K562 (cell line): ENCODE data around the gene SPATA2. TPM values are rescaled to one million over a fixed set of nuclear protein-coding genes. Genes with fewer than 3 reads are reported as not detected.

ENCODE experiments used
- ATAC-seq: fragments of 200-7000 bp; cut with Tn5 transposase; 3 replicates; pipeline ENCODE4 v1.9.1; 2020; ENCODE audit warnings: moderate library complexity
- BruUV-seq: library from RNA; stranded (reverse); fragments of 400-500 nt; replicated peaks from 2 replicates; lab custom pipeline; 2021; lab: Mats Ljungman, UMichigan
- CTCF ChIA-PET: fragments of 300-600 bp; formaldehyde crosslinking; extraction: SDS; loops from one replicate; lab custom pipeline; 2021; ENCODE audit warnings: low intra/inter-chr PET ratio; lab: Yijun Ruan, JAX
- POLR2A ChIA-PET: fragments of 300-600, 350-650 bp; sonication (Branson Sonifier 250); formaldehyde crosslinking; extraction: SDS; loops from one replicate; lab custom pipeline; 2021; ENCODE audit warnings: antibody characterized with exemption, inconsistent platforms; lab: Yijun Ruan, JAX
- DNase-seq, 4 experiments: peaks; one replicate each; pipeline versions ENCODE4 v3.0.0 to v3.0.0-alpha.2; 2011 to 2018; ENCODE audit warnings: low spot score in 3 of 4, mixed read lengths in 3 of 4; ENCODE audit errors: extremely low read depth in 1 of 4
- FAIRE-seq: peaks from 2 replicates; lab custom pipeline; 2011; peaks lifted over from hg19 to GRCh38; lab: Jason Lieb, UNC
- H2AFZ ChIP-seq: 2 replicates; pipeline ENCODE4 v1.6.0; 2011; ENCODE audit warnings: low read depth, low read length, control low read depth, inconsistent platforms
- H3K27ac ChIP-seq: fragments of 200-600 bp; 3 replicates; pipeline ENCODE4 v1.8.0; 2011; ENCODE audit warnings: low read depth, mild to moderate bottlenecking, control low read depth, inconsistent platforms, low read length, moderate library complexity, mixed read lengths; ENCODE audit errors: extremely low read depth
- H3K27me3 ChIP-seq, 2 experiments: fragments of 300-600 bp in 1 of 2; 2 replicates in 1 of 2; 3 replicates in 1 of 2; pipeline versions ENCODE4 v1.6.0 to v1.8.0; 2011; ENCODE audit warnings: inconsistent platforms in 2 of 2, low read length in 2 of 2, mild to moderate bottlenecking in 1 of 2, mixed read lengths in 1 of 2, moderate library complexity in 1 of 2; ENCODE audit not compliant: control insufficient read depth in 2 of 2, insufficient read depth in 2 of 2
- H3K36me3 ChIP-seq: fragments of 300-600 bp; 3 replicates; pipeline ENCODE4 v1.8.0; 2011; ENCODE audit warnings: mild to moderate bottlenecking, low read length, inconsistent platforms; ENCODE audit not compliant: control insufficient read depth, insufficient read depth
- H3K4me1 ChIP-seq, 2 experiments: fragments of 200-600 bp in 1 of 2; replicated peaks in 1 of 2; 2 replicates in 1 of 2; 3 replicates in 1 of 2; pipeline versions ENCODE4 v1.5.1 to v1.8.0; 2011; ENCODE audit warnings: inconsistent platforms in 2 of 2, low read length in 2 of 2, mild to moderate bottlenecking in 1 of 2, mixed read lengths in 1 of 2, moderate library complexity in 1 of 2; ENCODE audit not compliant: control insufficient read depth in 2 of 2, insufficient read depth in 2 of 2
- H3K4me2 ChIP-seq: 2 replicates; pipeline ENCODE4 v1.6.1; 2011; ENCODE audit warnings: low read length, control low read depth, inconsistent platforms, mixed read lengths; ENCODE audit not compliant: insufficient read depth
- H3K4me3 ChIP-seq: fragments of 200-600 bp; sonication (generic), shearing (Covaris generic); 2 replicates; pipeline ENCODE4 v1.5.1; 2016; ENCODE audit warnings: control low read depth, inconsistent platforms
- H3K79me2 ChIP-seq: fragments of 200-600 bp; 3 replicates; pipeline ENCODE4 v1.8.0; 2011; ENCODE audit warnings: low read length, inconsistent platforms; ENCODE audit not compliant: control insufficient read depth, insufficient read depth
- H3K9ac ChIP-seq, 2 experiments: 2 replicates each; pipeline versions ENCODE4 v1.6.0 to v1.6.1; 2011; ENCODE audit warnings: low read depth in 2 of 2, low read length in 2 of 2, control low read depth in 1 of 2, inconsistent platforms in 1 of 2, mild to moderate bottlenecking in 1 of 2, mixed read lengths in 1 of 2; ENCODE audit not compliant: insufficient read depth in 1 of 2
- H3K9me1 ChIP-seq: one replicate; pipeline ENCODE4 v1.6.0; 2011; ENCODE audit warnings: inconsistent platforms, mild to moderate bottlenecking, low read length, moderate library complexity; ENCODE audit not compliant: control insufficient read depth, insufficient read depth
- H3K9me3 ChIP-seq: replicated peaks from 2 replicates; pipeline ENCODE4 v1.5.1; 2011; ENCODE audit warnings: low read depth, low read length, inconsistent platforms; ENCODE audit not compliant: control insufficient read depth, insufficient read depth
- H4K20me1 ChIP-seq: replicated peaks from 2 replicates; pipeline ENCODE4 v1.6.1; 2011; ENCODE audit warnings: low read length, inconsistent platforms, mixed read lengths; ENCODE audit not compliant: control insufficient read depth, insufficient read depth
- HDGF ChIP-seq: fragments of 450-650 bp; IDR thresholded peaks from 2 replicates; pipeline ENCODE4 v1.6.1; 2016
- KDM5B ChIP-seq: fragments of 200-600 bp; sonication (generic); IDR thresholded peaks from 2 replicates; pipeline ENCODE4 v1.6.1; 2012; ENCODE audit warnings: low read depth, mild to moderate bottlenecking, moderate library complexity, low read length, control low read depth, inconsistent platforms; ENCODE audit not compliant: insufficient replicate concordance
- KLF10 ChIP-seq: fragments of 250-450 bp; sonication (Bioruptor Pico); IDR thresholded peaks from 2 replicates; pipeline ENCODE4 v1.6.1; 2021; ENCODE audit warnings: matching md5 sums
- NR2F6 ChIP-seq: fragments of 450-650 bp; formaldehyde crosslinking; IDR thresholded peaks from 2 replicates; pipeline ENCODE4 v1.4.0; 2020; ENCODE audit warnings: mild to moderate bottlenecking
- RAD21 ChIP-seq, 2 experiments: fragments of 250-450 bp in 1 of 2; fragments of 450-650 bp in 1 of 2; sonication (Bioruptor Pico) in 1 of 2; formaldehyde crosslinking in 1 of 2; IDR thresholded peaks in 1 of 2; conservative IDR thresholded peaks in 1 of 2; 2 replicates each; pipeline versions ENCODE4 v1.4.0 to v1.8.0; 2020 to 2022; ENCODE audit warnings: mild to moderate bottlenecking in 2 of 2, moderate library complexity in 1 of 2
- ZNF124 ChIP-seq: sonication (generic); formaldehyde crosslinking; IDR thresholded peaks from 2 replicates; pipeline ENCODE4 v1.8.1; 2022; ENCODE audit warnings: missing genetic modification reagents
- ZNF316 ChIP-seq: fragments of 450-650 bp; IDR thresholded peaks from 2 replicates; pipeline ENCODE4 v1.6.1; 2016
- WGBS: fragments of 100-300 bp; shearing (Covaris generic); methylation state at CpG from one replicate; pipeline ENCODE4 v1.1.6; 2016; ENCODE audit warnings: low coverage, mixed read lengths; ENCODE audit not compliant: insufficient coverage; ENCODE audit errors: missing lambda C conversion rate; 5-methylcytosine and 5-hydroxymethylcytosine counted together
- in situ Hi-C: fragments of 300-500 bp; cut with MboI; formaldehyde crosslinking; loops from 4 replicates; pipeline ENCODE4 v1.15.0; 2018; ENCODE audit warnings: inconsistent platforms, mixed read lengths
- intact Hi-C: fragments of 100-400 bp; cut with micrococcal nuclease; formaldehyde crosslinking; loops from 2 replicates; pipeline ENCODE4 v1.14.2; 2022
- polyA plus RNA-seq, 8 experiments: library from polyadenylated mRNA; depleted of rRNA in 4 of 8; stranded (reverse) in 5 of 8; unstranded in 3 of 8; fragments of >200 nt; fragmentation: Nextera tagmentation in 2 of 8; fragmentation: Illumina TruSeq in 1 of 8; extraction: Ambion mirVana in 2 of 8; extraction: Trizol in 1 of 8; gene quantifications; 2 replicates each; pipeline versions ENCODE4 v1.2.1 to v1.2.3, GENCODE V29; 2011 to 2014; ENCODE audit warnings: inconsistent platforms in 1 of 8, missing spikeins in 1 of 8
- total RNA-seq, 7 experiments: library from RNA; depleted of rRNA in 6 of 7; stranded (reverse); fragments of >200 nt in 6 of 7; fragmentation: Illumina TruSeq in 2 of 7; extraction: Trizol in 2 of 7; gene quantifications; 2 replicates each; pipeline versions ENCODE4 v1.2.1 to v1.2.3, GENCODE V29; 2011 to 2021; ENCODE audit warnings: low replicate concordance in 1 of 7
- TF ChIP-seq, protein P1 (sequence below): fragments of 450-650 bp; formaldehyde crosslinking; IDR thresholded peaks from 2 replicates; pipeline ENCODE4 v1.4.0; 2020; ENCODE audit warnings: mild to moderate bottlenecking, mixed read lengths
- TF ChIP-seq, protein P2 (sequence below): sonication (generic); formaldehyde crosslinking; IDR thresholded peaks from 2 replicates; pipeline ENCODE4 v1.8.0; 2022; ENCODE audit warnings: mild to moderate bottlenecking, missing genetic modification reagents, borderline replicate concordance
- TF ChIP-seq, protein P3 (sequence below): fragments of 200-800 bp; sonication (Bioruptor generic); IDR thresholded peaks from 2 replicates; pipeline ENCODE4 v1.6.1; 2016; ENCODE audit warnings: missing genetic modification characterization, missing compliant biosample characterization

The SPATA2 gene
- total and polyA plus RNA-seq, 9 of the 15 experiments (the other 6 are each of a cell fraction or from before 2014, with no cell fraction given): 0.46 to 8.2 (median 2.7) TPM

- no peak overlapping the region for H2AFZ ChIP-seq
- no peak overlapping the region for H3K27ac ChIP-seq
- ChIA-PET CTCF (no interaction called here), POLR2A (interaction anchor here (0.7 kb wide), 1 partner anchor 234 kb away, joined by 3 read pairs; no protein-coding TSS in a partner anchor)
- FAIRE-seq (no peak), DNase-seq (no peak), ATAC-seq (no peak)
- no peaks in the 10 kb centered on the region for H3K36me3 ChIP-seq
- whole genome bisulfite sequencing: 68% methylated on average over 4 of the region's 4 CpGs
- H3K79me2 ChIP-seq: no peaks in the 10 kb centered on the region
- H3K4me1 ChIP-seq: no peaks in the 10 kb centered on the region; a peak in 2 of 5 replicates
- no peak overlapping the region for H3K9ac ChIP-seq
- H3K9me3 ChIP-seq: no peaks in the 10 kb centered on the region
- no TSS peak for BruUV-seq
- in situ Hi-C loops (no loop called here), intact Hi-C loops (no loop called here)
- no peaks in the 10 kb centered on the region for H3K9me1 ChIP-seq
- no peak overlapping the region for H3K4me2 ChIP-seq
- no peak for TF ChIP-seq ZNF316
- TF ChIP-seq, protein P1, sequence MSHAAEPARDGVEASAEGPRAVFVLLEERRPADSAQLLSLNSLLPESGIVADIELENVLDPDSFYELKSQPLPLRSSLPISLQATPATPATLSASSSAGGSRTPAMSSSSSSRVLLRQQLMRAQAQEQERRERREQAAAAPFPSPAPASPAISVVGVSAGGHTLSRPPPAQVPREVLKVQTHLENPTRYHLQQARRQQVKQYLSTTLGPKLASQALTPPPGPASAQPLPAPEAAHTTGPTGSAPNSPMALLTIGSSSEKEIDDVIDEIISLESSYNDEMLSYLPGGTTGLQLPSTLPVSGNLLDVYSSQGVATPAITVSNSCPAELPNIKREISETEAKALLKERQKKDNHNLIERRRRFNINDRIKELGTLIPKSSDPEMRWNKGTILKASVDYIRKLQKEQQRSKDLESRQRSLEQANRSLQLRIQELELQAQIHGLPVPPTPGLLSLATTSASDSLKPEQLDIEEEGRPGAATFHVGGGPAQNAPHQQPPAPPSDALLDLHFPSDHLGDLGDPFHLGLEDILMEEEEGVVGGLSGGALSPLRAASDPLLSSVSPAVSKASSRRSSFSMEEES (CRISPR knock-in tag): no peak
- no peak for TF ChIP-seq HDGF
- no peak for TF ChIP-seq KDM5B
- TF ChIP-seq, protein P2, sequence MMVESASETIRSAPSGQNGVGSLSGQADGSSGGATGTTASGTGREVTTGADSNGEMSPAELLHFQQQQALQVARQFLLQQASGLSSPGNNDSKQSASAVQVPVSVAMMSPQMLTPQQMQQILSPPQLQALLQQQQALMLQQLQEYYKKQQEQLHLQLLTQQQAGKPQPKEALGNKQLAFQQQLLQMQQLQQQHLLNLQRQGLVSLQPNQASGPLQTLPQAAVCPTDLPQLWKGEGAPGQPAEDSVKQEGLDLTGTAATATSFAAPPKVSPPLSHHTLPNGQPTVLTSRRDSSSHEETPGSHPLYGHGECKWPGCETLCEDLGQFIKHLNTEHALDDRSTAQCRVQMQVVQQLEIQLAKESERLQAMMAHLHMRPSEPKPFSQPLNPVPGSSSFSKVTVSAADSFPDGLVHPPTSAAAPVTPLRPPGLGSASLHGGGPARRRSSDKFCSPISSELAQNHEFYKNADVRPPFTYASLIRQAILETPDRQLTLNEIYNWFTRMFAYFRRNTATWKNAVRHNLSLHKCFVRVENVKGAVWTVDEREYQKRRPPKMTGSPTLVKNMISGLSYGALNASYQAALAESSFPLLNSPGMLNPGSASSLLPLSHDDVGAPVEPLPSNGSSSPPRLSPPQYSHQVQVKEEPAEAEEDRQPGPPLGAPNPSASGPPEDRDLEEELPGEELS: no peak
- TF ChIP-seq NR2F6 (CRISPR knock-in tag): no peak
- TF ChIP-seq RAD21 (CRISPR knock-in tag; conservative IDR thresholded peaks at IDR 0.05 in 1 of 2, IDR thresholded peaks at IDR 0.05 in 1 of 2): no peak
- TF ChIP-seq, protein P3, sequence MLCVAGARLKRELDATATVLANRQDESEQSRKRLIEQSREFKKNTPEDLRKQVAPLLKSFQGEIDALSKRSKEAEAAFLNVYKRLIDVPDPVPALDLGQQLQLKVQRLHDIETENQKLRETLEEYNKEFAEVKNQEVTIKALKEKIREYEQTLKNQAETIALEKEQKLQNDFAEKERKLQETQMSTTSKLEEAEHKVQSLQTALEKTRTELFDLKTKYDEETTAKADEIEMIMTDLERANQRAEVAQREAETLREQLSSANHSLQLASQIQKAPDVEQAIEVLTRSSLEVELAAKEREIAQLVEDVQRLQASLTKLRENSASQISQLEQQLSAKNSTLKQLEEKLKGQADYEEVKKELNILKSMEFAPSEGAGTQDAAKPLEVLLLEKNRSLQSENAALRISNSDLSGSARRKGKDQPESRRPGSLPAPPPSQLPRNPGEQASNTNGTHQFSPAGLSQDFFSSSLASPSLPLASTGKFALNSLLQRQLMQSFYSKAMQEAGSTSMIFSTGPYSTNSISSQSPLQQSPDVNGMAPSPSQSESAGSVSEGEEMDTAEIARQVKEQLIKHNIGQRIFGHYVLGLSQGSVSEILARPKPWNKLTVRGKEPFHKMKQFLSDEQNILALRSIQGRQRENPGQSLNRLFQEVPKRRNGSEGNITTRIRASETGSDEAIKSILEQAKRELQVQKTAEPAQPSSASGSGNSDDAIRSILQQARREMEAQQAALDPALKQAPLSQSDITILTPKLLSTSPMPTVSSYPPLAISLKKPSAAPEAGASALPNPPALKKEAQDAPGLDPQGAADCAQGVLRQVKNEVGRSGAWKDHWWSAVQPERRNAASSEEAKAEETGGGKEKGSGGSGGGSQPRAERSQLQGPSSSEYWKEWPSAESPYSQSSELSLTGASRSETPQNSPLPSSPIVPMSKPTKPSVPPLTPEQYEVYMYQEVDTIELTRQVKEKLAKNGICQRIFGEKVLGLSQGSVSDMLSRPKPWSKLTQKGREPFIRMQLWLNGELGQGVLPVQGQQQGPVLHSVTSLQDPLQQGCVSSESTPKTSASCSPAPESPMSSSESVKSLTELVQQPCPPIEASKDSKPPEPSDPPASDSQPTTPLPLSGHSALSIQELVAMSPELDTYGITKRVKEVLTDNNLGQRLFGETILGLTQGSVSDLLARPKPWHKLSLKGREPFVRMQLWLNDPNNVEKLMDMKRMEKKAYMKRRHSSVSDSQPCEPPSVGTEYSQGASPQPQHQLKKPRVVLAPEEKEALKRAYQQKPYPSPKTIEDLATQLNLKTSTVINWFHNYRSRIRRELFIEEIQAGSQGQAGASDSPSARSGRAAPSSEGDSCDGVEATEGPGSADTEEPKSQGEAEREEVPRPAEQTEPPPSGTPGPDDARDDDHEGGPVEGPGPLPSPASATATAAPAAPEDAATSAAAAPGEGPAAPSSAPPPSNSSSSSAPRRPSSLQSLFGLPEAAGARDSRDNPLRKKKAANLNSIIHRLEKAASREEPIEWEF (CRISPR knock-in tag): no peak
- no peak for TF ChIP-seq ZNF124 (CRISPR knock-in tag)
- no peak for TF ChIP-seq KLF10 (CRISPR knock-in tag)
- no peaks in the 10 kb centered on the region for H4K20me1 ChIP-seq
- no peak overlapping the region for H3K4me3 ChIP-seq
- H3K27me3 ChIP-seq: no peaks in the 10 kb centered on the region
Measured at GRCh38 chr20:49924247-49924646, 8.9 kb upstream of the SPATA2 start.
